NB4 (cell line): Measurements from ENCODE around the gene SAFB.

ENCODE experiments used
- CTCF ChIP-seq: IDR thresholded peaks from one replicate; pipeline ENCODE4 v1.5.1; 2012; ENCODE audit warnings: low read depth, low read length
- MAX ChIP-seq: IDR thresholded peaks from 2 replicates; pipeline ENCODE4 v1.6.1; 2011; ENCODE audit warnings: low read depth, low read length
- POLR2A ChIP-seq: IDR thresholded peaks from 2 replicates; pipeline ENCODE4 v1.6.1; 2011; ENCODE audit warnings: mild to moderate bottlenecking; ENCODE audit not compliant: insufficient read length; ENCODE audit errors: extremely low read depth

- TF ChIP-seq POLR2A (no peak), CTCF (no peak), MAX (no peak)
These were observed 34.4 kb upstream of the SAFB start for GRCh38 chr19:5588441-5588840.
